Stimulated activated CD8-positive, alpha-beta memory T cell treated with anti-CD3 and anti-CD28 coated beads, Interleukin-12 subunit alpha, Interleukin-12 subunit beta, amount 100 ng/mL, for 1 hour (primary cell): Measurements from ENCODE around the gene DGKG.

Experiments used
- DNase-seq: peaks from one replicate; pipeline ENCODE4 v3.0.0-alpha.2; 2020; ENCODE audit warnings: low read depth

Gene DGKG

DNA sequence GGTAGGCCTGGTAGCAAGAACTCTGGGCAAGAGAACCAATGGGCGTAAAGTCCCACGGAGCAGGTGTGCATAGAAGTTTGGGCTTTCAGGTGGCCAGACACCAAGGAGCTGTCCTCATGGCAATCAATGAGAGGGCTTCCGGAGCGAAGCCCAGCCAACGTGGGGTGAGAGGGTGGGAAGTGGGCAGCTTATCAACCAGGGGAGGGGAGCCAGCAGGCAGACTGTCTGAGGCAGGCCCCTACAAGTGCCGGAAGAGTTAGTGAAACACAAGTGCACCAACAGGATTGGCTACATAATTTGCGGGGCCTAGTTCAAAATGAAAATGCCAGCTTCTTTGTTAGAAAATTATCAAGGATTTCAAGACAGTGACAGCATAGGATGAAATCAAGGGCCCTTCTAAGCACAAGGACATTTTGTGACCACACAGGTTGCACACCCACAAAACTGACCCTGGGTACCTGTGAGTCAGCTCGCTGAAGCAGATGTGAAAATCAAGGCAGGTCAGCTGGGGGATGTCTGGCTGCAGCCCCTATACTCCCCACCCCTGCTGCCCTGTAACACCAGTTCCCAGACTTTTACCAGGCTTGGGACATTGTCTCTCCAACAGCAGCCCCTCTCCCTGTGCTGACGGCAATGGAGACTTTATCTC, 151.1 kb downstream of the DGKG start:
- no peak for DNase-seq

DNA sequence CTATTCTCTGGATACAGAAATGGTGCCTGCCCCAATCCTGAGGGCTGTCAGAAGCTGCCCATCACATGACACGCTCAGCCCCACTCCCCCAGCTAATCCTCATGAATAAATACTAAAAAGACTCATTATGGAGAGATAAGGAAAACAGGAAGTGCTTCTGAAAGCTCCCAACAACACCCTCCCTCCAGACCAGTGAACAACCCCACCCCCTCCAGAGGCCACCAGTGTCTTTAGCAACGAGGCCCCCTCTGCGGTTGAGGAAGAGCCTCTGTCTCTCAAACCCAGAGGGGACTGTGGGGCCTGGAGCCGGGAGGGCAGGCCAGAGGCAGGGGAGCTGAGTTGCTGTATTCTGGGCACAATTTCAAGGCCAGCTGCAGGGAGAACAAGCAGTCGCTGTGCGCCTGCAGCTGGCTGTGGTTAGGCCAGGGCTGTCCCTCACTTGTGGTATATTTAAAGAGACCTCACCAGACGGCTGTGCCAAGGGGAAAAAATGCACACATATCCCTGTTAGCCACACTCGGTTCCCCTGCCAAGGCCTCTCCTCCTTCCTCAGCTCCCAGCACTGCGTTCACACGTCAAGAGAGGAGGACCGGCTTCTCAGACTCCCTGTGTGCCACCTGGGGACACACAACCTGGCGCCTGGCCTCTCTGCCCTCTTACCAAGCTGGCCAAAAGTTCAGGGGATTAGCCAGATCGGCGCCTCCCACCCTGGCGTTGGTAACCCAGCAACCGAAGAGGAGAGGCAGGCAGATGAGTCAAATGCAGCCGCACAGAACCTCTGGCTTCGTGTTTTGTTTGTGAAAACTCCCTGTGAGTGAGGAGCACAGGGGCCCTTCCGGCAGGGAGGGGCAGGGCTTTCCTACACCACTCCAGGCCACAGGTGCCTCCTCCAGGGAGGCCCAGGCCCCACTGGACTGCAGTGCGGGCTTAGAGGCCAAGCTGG, 152.0 kb downstream of the DGKG start:
- DNase-seq, result no peak

DNA sequence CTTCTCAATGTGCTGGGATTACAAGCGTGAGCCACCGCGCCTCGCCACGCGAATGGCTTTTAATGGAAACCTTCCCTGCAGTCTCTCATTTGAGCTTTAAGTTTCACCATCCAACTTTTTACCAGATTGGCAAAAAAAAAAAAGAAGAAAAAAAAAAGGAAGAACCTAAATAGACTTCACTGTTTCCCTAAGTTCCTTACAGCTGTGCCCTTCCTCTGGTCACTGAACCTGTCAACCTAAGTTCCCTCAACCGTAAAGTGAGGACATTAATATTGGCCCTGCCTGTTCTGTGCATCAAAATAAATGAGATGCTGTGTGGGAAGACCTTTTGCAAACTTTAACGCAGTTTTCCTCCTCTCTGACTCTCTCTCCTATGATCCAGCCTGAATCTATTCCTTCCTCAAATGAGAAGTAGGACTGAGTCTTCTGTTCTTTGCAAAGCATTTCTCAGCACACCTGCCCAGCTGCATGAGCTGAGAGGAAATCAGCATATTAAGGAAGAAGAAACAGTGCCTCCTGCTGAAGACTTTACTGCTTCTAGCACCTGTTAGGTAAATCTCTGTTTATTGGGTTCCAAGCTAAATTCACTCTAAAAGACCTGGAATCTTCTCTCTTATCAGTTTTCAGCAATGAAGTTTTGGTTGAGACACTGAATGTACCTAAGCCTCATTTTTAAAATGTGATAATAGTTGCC, 153.6 kb downstream of the DGKG start:
- DNase-seq, result no peak

GRCh38 chr3:186207515-186207914, 154.5 kb downstream of the DGKG start:
- DNase-seq, result no peak

DNA sequence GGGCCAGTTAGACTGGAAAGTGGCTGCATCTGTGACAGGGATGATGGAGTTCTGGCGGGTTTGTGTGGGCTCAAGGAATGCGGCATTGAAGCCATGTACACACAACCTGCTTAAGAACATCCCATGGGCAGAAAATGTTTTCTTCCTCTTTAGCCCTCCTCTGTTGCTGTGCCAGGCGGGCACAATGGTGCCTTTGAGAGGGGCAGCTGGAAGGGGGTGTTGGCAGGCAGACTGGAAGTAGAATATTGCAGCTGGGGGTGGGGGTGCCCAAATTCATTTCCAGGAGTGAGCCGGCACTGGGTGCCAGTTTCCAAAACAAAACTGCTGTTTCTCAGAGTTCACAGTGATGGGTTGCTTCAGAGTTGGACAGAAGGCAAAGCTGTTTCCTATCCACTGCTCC, 161.3 kb downstream of the DGKG start:
- no peak for DNase-seq

GRCh38 chr3:186198442-186198841, 163.6 kb downstream of the DGKG start:
- DNase-seq, result no peak

DNA sequence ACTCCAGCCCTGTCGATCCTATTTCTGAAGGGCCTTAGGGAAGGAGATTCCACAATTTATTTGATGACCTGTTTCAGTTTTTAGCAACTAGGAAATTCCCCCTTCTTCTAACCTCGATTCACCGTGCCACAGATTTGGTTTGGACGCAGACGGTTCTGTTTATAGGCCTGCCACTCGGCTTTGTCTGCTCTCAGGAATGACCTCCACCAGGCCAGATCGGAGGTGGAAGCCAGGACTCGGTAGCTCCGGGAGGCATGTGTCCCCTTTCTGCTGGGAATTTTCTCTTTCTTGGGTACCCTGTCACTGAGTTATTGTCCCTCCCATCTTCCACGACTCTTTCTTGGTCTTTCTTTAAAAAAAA, 167.6 kb downstream of the DGKG start:
- no peak for DNase-seq

- no peak for DNase-seq
Measured at GRCh38 chr3:186193534-186194450, 168.2 kb downstream of the DGKG start.

DNA sequence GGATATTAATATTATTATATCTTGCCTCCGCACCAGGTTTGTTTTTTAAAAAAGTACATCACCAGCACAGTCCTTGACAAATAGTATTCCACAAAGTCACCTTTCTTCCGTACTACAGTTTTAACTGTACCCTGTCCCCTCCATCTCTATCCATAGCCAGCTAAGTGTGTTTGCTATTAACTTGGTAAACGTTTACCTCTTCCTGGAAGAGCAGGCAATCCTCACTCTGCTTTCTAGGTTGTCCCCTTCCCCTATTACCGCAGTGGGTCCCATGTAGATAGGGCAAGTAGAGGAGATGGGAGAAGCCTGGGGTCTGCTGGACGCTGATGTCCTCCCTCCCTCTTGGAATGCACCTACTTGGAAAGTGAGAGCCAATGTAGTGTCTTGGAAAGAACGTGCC, 169.2 kb downstream of the DGKG start:
- DNase-seq, result no peak

DNA sequence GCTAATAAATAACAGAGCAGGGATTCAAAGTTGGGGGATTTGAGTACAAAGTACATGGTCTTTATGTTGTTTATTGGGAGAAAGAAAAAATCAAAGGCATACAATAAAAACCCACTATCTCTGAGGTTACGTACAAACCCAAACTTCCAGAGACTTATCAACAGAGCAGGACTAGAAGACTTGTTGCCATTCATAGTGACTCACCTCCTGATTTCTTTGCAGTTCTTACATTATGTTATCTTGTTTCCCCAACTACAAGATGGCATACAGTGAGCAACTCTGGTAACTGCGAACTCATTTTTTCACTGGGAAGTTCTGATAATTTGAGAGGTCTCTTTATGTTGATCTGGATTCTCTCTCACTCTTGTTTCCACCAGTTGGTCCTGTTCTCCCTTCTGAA, 172.5 kb downstream of the DGKG start:
- DNase-seq, result no peak

DNA sequence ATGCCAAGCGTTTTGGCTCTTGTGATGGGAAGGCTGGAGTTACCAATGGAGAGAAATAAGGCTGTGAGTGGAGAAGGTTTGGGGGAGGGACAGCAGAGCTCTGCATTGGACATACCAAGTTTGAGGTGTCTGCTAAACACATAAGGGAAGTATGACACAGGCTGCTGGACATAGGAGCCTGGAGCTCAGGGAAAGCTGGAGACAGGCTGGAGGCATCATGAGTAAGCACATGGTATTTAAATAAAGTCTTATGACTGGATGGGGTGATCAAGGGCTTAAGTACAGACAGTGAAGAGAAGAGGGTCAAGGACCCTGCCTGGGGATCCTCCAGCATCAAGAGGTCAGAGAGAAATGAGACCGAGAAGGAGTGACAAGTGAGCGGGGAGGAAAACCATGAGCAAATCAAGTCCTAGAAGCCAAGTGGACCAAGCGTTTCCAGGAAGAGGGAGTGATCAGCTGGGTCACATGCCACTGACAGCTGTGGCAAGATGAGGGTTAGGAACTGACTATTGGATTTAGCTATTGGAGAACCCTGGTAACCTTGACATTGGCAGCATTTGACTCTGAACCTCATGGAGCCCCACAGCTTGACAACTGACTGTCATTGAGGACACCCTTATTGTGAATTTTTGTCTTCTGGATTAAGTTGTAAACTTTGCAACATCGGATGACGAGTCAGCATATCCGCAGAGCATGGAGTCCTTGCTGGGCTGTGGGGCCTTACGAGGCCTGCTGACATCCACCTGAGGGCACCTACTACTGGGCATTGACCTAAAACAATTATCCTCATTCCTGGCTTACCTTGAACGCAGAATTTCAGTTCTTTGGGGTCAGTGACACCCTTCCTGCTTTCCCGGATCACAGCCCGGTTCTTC, 174.4 kb downstream of the DGKG start:
- DNase-seq, result no peak

- DNase-seq, result no peak
Measured at GRCh38 chr3:186185194-186185787, 176.7 kb downstream of the DGKG start.

DNA sequence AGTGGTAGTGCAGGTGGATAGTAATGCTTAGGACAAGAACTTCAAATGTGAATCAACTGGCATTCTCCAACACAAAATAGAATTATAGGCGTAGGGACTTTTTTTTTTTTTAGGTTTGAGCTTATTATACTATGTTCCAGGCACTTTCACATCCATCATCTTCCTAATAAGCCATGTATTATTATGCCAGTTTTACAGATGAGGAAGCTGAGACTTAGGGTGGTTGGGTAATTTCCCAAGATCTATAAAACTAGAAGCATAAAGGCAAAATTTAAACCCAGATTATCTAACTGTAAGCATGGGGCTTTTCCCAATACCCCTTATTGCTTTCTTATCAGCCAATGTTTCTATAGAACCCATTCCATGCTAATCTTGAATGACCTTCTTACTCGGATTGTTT, 178.0 kb downstream of the DGKG start:
- no peak for DNase-seq

DNA sequence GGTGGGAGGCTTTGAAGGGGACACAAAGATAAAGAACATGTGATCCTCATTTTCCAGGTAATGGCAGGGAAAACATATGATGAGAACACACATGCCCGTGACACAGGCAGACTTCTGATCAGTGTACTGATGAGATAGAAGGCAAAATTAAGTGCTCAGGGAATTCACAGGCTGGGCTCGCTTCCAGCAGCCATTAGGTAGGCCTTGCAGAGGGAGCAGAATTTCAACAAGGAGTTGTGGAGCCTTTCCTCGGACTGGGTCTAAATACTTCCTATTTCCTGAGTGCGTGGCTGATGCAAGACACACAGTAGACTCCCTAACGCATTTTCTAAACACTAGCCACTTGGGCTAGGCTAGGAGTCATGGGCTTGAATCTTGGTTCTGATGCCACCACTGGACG, 179.2 kb downstream of the DGKG start:
- DNase-seq, result no peak

DNA sequence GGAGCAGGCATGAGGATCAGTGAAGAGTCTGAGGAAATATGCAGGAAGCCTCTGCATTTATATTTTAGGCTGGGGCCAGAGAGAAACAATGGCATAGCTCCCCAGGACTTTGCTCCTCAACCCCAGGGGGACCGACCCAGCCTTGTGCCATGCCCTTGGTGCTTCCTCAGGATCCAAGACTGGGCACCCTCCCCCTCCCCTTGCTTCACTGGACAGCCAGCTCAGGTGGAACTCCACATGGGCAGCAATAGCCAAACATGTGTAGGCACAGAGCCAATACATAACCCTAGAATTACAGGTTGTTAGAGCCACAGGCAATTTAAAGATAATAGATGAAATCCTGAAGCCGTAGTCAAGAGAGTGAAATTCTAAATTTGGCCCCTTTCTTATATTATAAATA, 180.1 kb downstream of the DGKG start:
- DNase-seq, result no peak

GRCh38 chr3:186180891-186181481, 181.0 kb downstream of the DGKG start:
- DNase-seq, result no peak

GRCh38 chr3:186180151-186180550, 181.9 kb downstream of the DGKG start:
- DNase-seq, result no peak

- no peak for DNase-seq
Measured at GRCh38 chr3:186178412-186178811, 183.6 kb downstream of the DGKG start.

- no peak for DNase-seq
Measured at GRCh38 chr3:186176373-186176990, 185.6 kb downstream of the DGKG start.
